Measurements from ENCODE around the gene MTM1.

MTM1 gene

DNA sequence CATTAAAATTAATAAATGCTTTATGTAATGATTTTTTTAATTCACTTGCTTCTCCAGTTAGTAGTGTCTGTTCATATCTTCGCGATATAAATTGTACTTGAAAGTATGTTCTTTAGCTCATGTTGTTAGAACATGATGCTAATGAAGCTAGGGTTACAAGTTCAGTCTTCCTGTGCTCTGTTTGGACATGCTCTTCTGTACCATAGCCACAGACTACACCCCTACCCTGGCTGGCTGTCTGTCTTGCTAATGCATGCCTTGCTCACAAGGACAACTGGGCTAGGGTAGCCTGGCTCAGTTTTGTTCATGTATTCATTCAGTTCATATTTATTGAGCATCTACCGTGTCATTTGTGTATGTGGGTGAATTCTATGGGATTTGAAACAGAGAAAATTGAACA, 74.0 kb downstream of the MTM1 start:
- no peak overlapping the region for H3K27ac ChIP-seq
- POLR2A ChIA-PET (ENCODE audit: low non-redundant PET), result no interaction called here
- TF ChIP-seq CTCF (conservative IDR thresholded peaks at IDR 0.05; ENCODE audit: low read depth), result no peak
- CTCF ChIA-PET, result no interaction called here
- peak; percentile 1 for DNase-seq (ENCODE audit: low spot score)

GRCh38 chrX:150643271-150643670, 74.8 kb downstream of the MTM1 start:
- ChIA-PET CTCF (no interaction called here), POLR2A (ENCODE audit: low non-redundant PET) (no interaction called here)
- no peak overlapping the region for H3K27ac ChIP-seq
- DNase-seq (ENCODE audit: low spot score), result peak; percentile 0
- TF ChIP-seq CTCF (conservative IDR thresholded peaks at IDR 0.05; ENCODE audit: low read depth), result no peak

GRCh38 chrX:150643958-150644357, 75.5 kb downstream of the MTM1 start:
- no peak for TF ChIP-seq CTCF (conservative IDR thresholded peaks at IDR 0.05; ENCODE audit: low read depth)
- POLR2A ChIA-PET (ENCODE audit: low non-redundant PET), result no interaction called here

DNA sequence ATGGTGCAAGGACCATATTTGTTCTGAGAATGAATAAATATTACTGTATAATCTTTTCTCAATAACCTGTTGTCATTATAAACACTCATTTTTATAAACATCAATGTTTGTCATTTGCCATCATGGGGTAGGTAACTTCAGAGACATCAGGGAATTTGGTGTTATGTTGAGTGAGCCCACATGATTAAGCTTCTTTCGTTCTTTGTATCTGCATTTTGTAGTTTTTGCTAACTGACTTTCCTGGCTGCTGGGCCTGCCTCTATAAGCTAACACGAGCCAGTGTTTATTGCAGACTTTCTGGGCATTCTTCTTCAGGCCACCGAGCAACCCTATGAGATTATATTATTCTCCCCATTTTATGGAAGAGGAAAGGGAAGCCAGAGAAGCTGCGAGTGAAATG, 76.0 kb downstream of the MTM1 start:
- POLR2A ChIA-PET (ENCODE audit: low non-redundant PET), result no interaction called here
- no peak for DNase-seq (ENCODE audit: low spot score)
- no peak for TF ChIP-seq CTCF (conservative IDR thresholded peaks at IDR 0.05; ENCODE audit: low read depth)
- no peak overlapping the region for H3K27ac ChIP-seq
- CTCF ChIA-PET, result interaction anchor here (0.7 kb wide), 1 partner anchor 39 kb away, joined by 3 read pairs; no protein-coding TSS in a partner anchor

More at GRCh38 chrX:150643958-150644357, 75.5 kb downstream of the MTM1 start:
- CTCF ChIA-PET, result interaction anchor here (0.7 kb wide), 1 partner anchor 40 kb away, joined by 3 read pairs; no protein-coding TSS in a partner anchor
- no peak overlapping the region for H3K27ac ChIP-seq
- no peak for DNase-seq (ENCODE audit: low spot score)

DNA sequence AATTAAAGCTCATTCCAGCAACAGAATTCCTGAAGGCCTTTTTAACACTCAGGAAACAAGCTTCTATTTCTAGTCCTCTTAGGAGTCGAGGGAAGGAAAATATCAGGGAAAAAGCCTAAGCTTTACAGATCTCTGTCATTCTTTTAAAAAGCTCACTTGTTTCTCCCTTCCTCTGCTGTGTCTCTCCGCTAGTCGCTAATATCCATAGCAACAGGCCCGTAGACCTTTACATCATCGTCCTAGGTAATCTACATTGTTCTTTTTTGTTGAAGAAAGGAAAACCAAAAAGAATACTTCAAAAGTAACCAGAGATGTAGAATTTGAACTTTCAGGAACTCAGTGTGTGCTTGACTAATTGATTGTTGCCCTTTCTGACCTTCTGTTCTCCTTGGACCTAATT, 78.9 kb downstream of the MTM1 start:
- no peak for DNase-seq (ENCODE audit: low spot score)
- H3K27ac ChIP-seq, result no peak overlapping the region
- no peak for TF ChIP-seq CTCF (conservative IDR thresholded peaks at IDR 0.05; ENCODE audit: low read depth)
- CTCF ChIA-PET, result interaction anchor here (0.5 kb wide), 1 partner anchor 45 kb away, joined by 3 read pairs; no protein-coding TSS in a partner anchor
- POLR2A ChIA-PET (ENCODE audit: low non-redundant PET), result no interaction called here

DNA sequence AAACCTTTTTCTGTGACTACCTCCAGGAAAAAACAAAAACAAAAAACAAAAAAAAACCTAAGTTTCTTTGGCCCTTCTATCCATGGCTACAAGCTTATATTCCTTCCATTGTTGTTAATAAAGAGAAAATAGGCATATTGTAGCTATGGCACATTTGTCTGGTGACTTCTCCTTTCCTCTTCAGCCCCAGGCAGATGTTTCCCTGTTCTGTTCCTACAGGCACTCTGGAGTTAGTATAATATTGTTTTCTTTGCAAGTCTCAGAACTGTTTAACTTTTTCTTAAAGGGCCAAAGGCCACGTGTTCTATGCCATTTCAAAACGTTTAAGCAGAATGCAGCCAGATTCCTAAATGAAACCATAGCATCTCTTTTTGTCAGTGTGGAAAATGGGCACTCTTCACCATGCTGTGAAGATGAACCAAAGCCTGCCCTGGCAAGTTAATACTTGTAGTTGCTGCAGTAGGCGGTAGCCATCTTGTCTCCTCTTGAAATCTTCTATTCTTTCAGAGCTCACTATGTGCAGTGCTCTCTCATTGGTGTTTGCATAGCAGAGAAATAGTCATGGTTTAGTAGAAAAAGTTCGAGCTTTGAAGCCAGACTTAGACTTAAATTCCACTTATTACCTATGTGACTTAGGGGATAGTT, 80.0 kb downstream of the MTM1 start:
- POLR2A ChIA-PET (ENCODE audit: low non-redundant PET), result no interaction called here
- DNase-seq (ENCODE audit: low spot score), result no peak
- no peak for TF ChIP-seq CTCF (conservative IDR thresholded peaks at IDR 0.05; ENCODE audit: low read depth)
- CTCF ChIA-PET, result no interaction called here
- H3K27ac ChIP-seq, result no peak overlapping the region

Measured in RWPE1 (cell line).